Stimulated activated CD4-positive, alpha-beta T cell treated with anti-CD3 and anti-CD28 coated beads, Interleukin-4, amount 100 ng/mL, for 24 hours (primary cell): ENCODE data around the gene RABL2B.

ENCODE experiments used
- DNase-seq: peaks from one replicate; pipeline ENCODE4 v3.0.0-alpha.2; 2020

Gene RABL2B

DNA sequence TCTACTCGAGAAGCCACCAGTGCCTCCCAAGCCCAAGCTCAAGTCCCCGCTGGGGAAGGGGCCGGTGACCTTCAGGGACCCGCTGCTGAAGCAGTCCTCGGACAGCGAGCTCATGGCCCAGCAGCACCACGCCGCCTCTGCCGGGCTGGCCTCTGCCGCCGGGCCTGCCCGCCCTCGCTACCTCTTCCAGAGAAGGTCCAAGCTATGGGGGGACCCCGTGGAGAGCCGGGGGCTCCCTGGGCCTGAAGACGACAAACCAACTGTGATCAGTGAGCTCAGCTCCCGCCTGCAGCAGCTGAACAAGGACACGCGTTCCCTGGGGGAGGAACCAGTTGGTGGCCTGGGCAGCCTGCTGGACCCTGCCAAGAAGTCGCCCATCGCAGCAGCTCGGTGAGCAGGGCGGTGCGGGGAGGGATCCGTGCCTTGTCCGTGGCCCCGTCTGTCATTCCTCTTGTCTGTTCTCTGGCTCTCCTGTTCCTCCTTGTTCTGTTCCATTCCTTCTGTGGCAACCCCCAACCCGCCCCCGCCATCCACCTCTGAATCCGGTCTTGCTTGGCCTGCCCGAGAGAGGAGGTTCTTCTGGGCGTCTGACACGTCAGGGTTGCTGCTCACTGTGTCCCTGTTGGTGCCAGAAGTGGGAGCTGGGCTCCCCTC lies 61.3 kb downstream of the RABL2B start:
- DNase-seq, result no peak

DNA sequence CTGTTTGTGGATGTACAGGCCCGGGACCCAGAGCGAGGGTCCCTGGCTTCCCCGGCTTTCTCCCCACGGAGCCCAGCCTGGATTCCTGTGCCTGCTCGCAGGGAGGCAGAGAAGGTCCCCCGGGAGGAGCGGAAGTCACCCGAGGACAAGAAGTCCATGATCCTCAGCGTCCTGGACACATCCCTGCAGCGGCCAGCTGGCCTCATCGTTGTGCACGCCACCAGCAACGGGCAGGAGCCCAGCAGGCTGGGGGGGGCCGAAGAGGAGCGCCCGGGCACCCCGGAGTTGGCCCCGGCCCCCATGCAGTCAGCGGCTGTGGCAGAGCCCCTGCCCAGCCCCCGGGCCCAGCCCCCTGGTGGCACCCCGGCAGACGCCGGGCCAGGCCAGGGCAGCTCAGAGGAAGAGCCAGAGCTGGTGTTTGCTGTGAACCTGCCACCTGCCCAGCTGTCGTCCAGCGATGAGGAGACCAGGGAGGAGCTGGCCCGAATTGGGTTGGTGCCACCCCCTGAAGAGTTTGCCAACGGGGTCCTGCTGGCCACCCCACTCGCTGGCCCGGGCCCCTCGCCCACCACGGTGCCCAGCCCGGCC lies 62.1 kb downstream of the RABL2B start:
- no peak for DNase-seq

DNA sequence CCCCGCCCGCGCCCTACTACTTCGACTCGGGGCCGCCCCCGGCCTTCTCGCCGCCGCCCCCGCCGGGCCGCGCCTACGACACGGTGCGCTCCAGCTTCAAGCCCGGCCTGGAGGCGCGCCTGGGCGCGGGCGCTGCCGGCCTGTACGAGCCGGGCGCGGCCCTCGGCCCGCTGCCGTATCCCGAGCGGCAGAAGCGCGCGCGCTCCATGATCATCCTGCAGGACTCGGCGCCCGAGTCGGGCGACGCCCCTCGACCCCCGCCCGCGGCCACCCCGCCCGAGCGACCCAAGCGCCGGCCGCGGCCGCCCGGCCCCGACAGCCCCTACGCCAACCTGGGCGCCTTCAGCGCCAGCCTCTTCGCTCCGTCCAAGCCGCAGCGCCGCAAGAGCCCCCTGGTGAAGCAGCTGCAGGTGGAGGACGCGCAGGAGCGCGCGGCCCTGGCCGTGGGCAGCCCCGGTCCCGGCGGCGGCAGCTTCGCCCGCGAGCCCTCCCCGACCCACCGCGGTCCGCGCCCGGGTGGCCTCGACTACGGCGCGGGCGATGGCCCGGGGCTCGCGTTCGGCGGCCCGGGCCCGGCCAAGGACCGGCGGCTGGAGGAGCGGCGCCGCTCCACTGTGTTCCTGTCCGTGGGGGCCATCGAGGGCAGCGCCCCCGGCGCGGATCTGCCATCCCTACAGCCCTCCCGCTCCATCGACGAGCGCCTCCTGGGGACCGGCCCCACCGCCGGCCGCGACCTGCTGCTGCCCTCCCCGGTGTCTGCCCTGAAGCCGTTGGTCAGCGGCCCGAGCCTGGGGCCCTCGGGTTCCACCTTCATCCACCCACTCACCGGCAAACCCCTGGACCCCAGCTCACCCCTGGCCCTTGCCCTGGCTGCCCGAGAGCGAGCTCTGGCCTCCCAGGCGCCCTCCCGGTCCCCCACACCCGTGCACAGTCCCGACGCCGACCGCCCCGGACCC lies 62.9 kb downstream of the RABL2B start:
- DNase-seq, result no peak

DNA sequence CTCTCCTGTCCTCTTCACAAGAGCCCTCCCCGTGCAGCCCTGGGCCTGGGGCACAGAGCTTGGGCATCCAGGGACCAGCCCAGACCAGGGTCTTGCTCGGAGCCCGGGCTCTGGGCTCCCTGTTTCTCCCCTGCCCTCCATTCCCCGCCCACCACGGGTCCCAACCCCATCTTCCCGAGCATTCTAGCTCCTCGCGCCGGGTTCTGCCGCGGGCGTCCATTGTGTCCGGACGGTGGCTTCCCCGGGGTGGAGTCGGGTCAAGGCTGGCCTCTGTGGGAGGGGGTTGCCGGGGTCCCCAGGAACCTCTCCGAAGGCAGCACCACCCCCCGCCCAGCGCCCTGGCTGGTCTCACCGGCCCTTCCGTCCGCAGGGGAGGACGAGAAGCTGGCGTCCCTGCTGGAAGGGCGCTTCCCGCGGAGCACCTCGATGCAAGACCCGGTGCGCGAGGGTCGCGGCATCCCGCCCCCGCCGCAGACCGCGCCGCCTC lies 63.6 kb downstream of the RABL2B start:
- no peak for DNase-seq

GRCh38 chr22:50718352-50718709 lies 65.1 kb downstream of the RABL2B start:
- no peak for DNase-seq

DNA sequence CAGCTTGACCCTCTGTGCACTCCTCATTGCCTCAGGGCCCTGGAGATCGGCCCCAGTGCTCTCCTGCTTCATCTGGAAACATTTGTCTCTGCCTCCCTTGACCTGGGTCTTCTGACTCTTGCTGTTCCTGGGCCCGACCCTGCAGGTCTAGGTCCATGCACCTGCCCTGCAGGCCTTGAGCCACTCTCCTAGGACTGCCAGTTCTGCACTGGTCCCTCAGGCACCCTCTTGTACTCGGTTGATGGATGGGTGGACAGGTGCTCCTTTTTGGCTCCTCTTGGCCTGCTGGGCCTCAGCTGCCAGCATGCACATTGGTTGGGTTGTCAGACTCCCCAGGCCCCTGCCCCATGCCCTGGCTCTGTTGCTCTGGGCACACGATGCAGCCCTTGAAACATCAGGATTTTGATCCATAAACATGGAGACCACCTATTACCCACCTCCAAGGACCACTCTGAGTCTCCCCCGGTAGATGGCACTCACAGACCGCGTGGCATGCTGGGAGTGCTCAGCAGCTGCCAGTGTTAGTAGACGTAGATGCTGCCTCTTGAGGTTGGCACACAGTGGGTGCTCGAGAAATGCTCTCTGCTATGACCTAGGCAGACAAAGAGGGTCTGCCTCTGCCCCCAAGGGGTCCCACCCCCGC lies 65.6 kb downstream of the RABL2B start:
- DNase-seq, result no peak
